H1 (cell line): ENCODE results near the gene MAP1LC3A. TPM values are rescaled to one million over a fixed set of nuclear protein-coding genes. Genes with fewer than 3 reads are reported as not detected.
A peak's percentile ranks its signal among the peaks of the same experiment; 100 is the strongest.

Source experiments
- CTCF ChIA-PET: fragments of 300-600 bp; sonication (Branson Sonifier 250); formaldehyde crosslinking; loops from one replicate; lab custom pipeline; 2021; ENCODE audit not compliant: partially characterized antibody; lab: Charles Lee
- POLR2A ChIA-PET: fragments of 300-600 bp; sonication (Branson Sonifier 250); formaldehyde crosslinking; loops from one replicate; lab custom pipeline; 2021; ENCODE audit warnings: inconsistent platforms; ENCODE audit not compliant: partially characterized antibody; lab: Charles Lee
- DNase-seq, 2 experiments: peaks; one replicate each; pipeline versions ENCODE4 v3.0.0 to v3.0.0-alpha.2; 2010 to 2022; ENCODE audit warnings: low spot score in 2 of 2, low read depth in 1 of 2, mixed read lengths in 1 of 2
- FAIRE-seq: peaks from 2 replicates; lab custom pipeline; 2011; peaks lifted over from hg19 to GRCh38; lab: Jason Lieb, UNC
- H2AFZ ChIP-seq: 2 replicates; pipeline ENCODE4 v1.8.1; 2012; ENCODE audit warnings: low read length, inconsistent platforms
- H2AK5ac ChIP-seq: 2 replicates; pipeline ENCODE4 v1.6.1; 2013; ENCODE audit warnings: low read depth, low read length
- H2BK120ac ChIP-seq: replicated peaks from 2 replicates; pipeline ENCODE3; 2013; ENCODE audit warnings: low read depth, low read length, inconsistent platforms
- H2BK12ac ChIP-seq: 2 replicates; pipeline ENCODE4 v1.6.1; 2013; ENCODE audit warnings: low read depth, low read length
- H2BK15ac ChIP-seq: 2 replicates; pipeline ENCODE4 v1.6.1; 2013; ENCODE audit warnings: low read length
- H2BK20ac ChIP-seq: 2 replicates; pipeline ENCODE4 v1.6.1; 2013; ENCODE audit warnings: low read length
- H2BK5ac ChIP-seq: 2 replicates; pipeline ENCODE4 v1.6.1; 2013; ENCODE audit warnings: low read depth, low read length
- H3K14ac ChIP-seq: 2 replicates; pipeline ENCODE4 v1.6.1; 2013; ENCODE audit warnings: inconsistent platforms; ENCODE audit not compliant: insufficient read length
- H3K18ac ChIP-seq: 2 replicates; pipeline ENCODE4 v1.6.1; 2013; ENCODE audit warnings: low read length; ENCODE audit errors: extremely low read depth
- H3K23ac ChIP-seq: 2 replicates; pipeline ENCODE4 v1.6.1; 2013; ENCODE audit warnings: inconsistent platforms; ENCODE audit not compliant: insufficient read length
- H3K23me2 ChIP-seq: 2 replicates; pipeline ENCODE4 v1.6.1; 2013; ENCODE audit warnings: low read depth, low read length
- H3K27ac ChIP-seq: 2 replicates; pipeline ENCODE4 v1.6.1; 2011; ENCODE audit warnings: low read depth, low read length, inconsistent platforms
- H3K27me3 ChIP-seq, 4 experiments: replicated peaks in 1 of 4; 1 replicate in 1 of 4; 2 replicates in 3 of 4; pipeline versions ENCODE4 v1.6.1 to v1.8.1; 2011 to 2013; ENCODE audit warnings: low read length in 3 of 4, mild to moderate bottlenecking in 3 of 4, inconsistent platforms in 2 of 4, mixed read lengths in 2 of 4, moderate library complexity in 1 of 4; ENCODE audit not compliant: control insufficient read depth in 3 of 4, insufficient read depth in 3 of 4; ENCODE audit errors: extremely low read depth in 1 of 4
- H3K36me3 ChIP-seq, 4 experiments: 2 replicates each; pipeline versions ENCODE4 v1.6.1 to v1.8.1; 2011 to 2013; ENCODE audit warnings: mild to moderate bottlenecking in 4 of 4, low read length in 3 of 4, moderate library complexity in 2 of 4, control low read depth in 1 of 4, inconsistent platforms in 1 of 4; ENCODE audit not compliant: insufficient read depth in 4 of 4, control insufficient read depth in 2 of 4
- H3K4ac ChIP-seq: replicated peaks from 2 replicates; pipeline ENCODE3; 2013; ENCODE audit warnings: low read length, low read depth, mixed read lengths, inconsistent platforms; ENCODE audit not compliant: insufficient read length
- H3K4me1 ChIP-seq, 4 experiments: replicated peaks in 1 of 4; 1 replicate in 1 of 4; 2 replicates in 3 of 4; pipeline versions ENCODE4 v1.6.1 to v1.8.1; 2011 to 2013; ENCODE audit warnings: low read length in 3 of 4, inconsistent platforms in 2 of 4, mixed read lengths in 1 of 4; ENCODE audit not compliant: insufficient read depth in 4 of 4, control insufficient read depth in 3 of 4
- H3K4me2 ChIP-seq, 2 experiments: 2 replicates each; pipeline versions ENCODE4 v1.6.1 to v1.8.1; 2011 to 2013; ENCODE audit warnings: low read depth in 2 of 2, low read length in 2 of 2, control low read depth in 1 of 2, inconsistent platforms in 1 of 2, mild to moderate bottlenecking in 1 of 2; ENCODE audit not compliant: insufficient read depth in 1 of 2
- H3K4me3 ChIP-seq, 4 experiments: fragments of 200-600, 300-600 bp in 1 of 4; sonication (generic), shearing (Covaris generic), sonication (Bioruptor Twin) in 1 of 4; 2 replicates each; pipeline versions ENCODE4 v1.5.1 to v1.8.1; 2011 to 2016; ENCODE audit warnings: low read length in 4 of 4, low read depth in 3 of 4, control low read depth in 2 of 4, inconsistent platforms in 2 of 4, mild to moderate bottlenecking in 2 of 4, mixed read lengths in 1 of 4, moderate library complexity in 1 of 4; ENCODE audit not compliant: insufficient read depth in 2 of 4; ENCODE audit errors: extremely low read depth in 1 of 4
- H3K56ac ChIP-seq: replicated peaks from 2 replicates; pipeline ENCODE3; 2013; ENCODE audit warnings: low read depth, mild to moderate bottlenecking, mixed read lengths, low read length, inconsistent platforms; ENCODE audit not compliant: insufficient read length
- H3K79me1 ChIP-seq: 2 replicates; pipeline ENCODE4 v1.6.1; 2013; ENCODE audit warnings: low read depth, low read length, control low read depth
- H3K79me2 ChIP-seq, 2 experiments: 2 replicates each; pipeline versions ENCODE4 v1.6.1 to v1.8.1; 2012 to 2013; ENCODE audit warnings: low read length in 2 of 2, mild to moderate bottlenecking in 2 of 2, inconsistent platforms in 1 of 2; ENCODE audit not compliant: insufficient read depth in 2 of 2, control insufficient read depth in 1 of 2
- H3K9ac ChIP-seq, 4 experiments: replicated peaks in 1 of 4; 1 replicate in 1 of 4; 2 replicates in 3 of 4; pipeline versions ENCODE4 v1.6.1 to v1.8.1; 2011 to 2013; ENCODE audit warnings: low read depth in 3 of 4, low read length in 3 of 4, control low read depth in 2 of 4, mild to moderate bottlenecking in 2 of 4, moderate library complexity in 2 of 4, inconsistent platforms in 1 of 4; ENCODE audit errors: extremely low read depth in 1 of 4
- H3K9me3 ChIP-seq, 2 experiments: 2 replicates each; pipeline versions ENCODE4 v1.6.1 to v1.8.1; 2012 to 2013; ENCODE audit warnings: mild to moderate bottlenecking in 2 of 2, moderate library complexity in 2 of 2, control low read depth in 1 of 2, inconsistent platforms in 1 of 2, low read depth in 1 of 2, low read length in 1 of 2, mixed read lengths in 1 of 2; ENCODE audit not compliant: insufficient read depth in 2 of 2
- H4K20me1 ChIP-seq, 2 experiments: replicated peaks in 1 of 2; 2 replicates each; pipeline versions ENCODE3 to v1.8.1; 2011 to 2013; ENCODE audit warnings: inconsistent platforms in 2 of 2, low read length in 2 of 2, mild to moderate bottlenecking in 1 of 2; ENCODE audit not compliant: insufficient read depth in 2 of 2, control insufficient read depth in 1 of 2
- H4K5ac ChIP-seq: 2 replicates; pipeline ENCODE4 v1.6.1; 2013; ENCODE audit warnings: low read length, low read depth, mixed read lengths, inconsistent platforms; ENCODE audit not compliant: insufficient read length
- H4K8ac ChIP-seq: 2 replicates; pipeline ENCODE4 v1.8.0; 2013; ENCODE audit warnings: mild to moderate bottlenecking, moderate library complexity, low read length, inconsistent platforms; ENCODE audit not compliant: insufficient read depth; ENCODE audit errors: extremely low read depth
- H4K91ac ChIP-seq: replicated peaks from 2 replicates; pipeline ENCODE3; 2013; ENCODE audit warnings: low read length, mixed read lengths, inconsistent platforms; ENCODE audit not compliant: insufficient read length
- BACH1 ChIP-seq: IDR thresholded peaks from 2 replicates; pipeline ENCODE4 v1.6.1; 2012; ENCODE audit warnings: low read length, improper control_type of control experiment
- CTBP2 ChIP-seq: IDR thresholded peaks from 2 replicates; pipeline ENCODE4 v1.7.0; 2011; ENCODE audit warnings: borderline replicate concordance, mild to moderate bottlenecking, moderate library complexity, mixed read lengths, low read length; ENCODE audit not compliant: insufficient read depth, insufficient read length
- E2F6 ChIP-seq: IDR thresholded peaks from 2 replicates; pipeline ENCODE4 v1.6.1; 2012; ENCODE audit warnings: inconsistent platforms
- EP300 ChIP-seq, 2 experiments: IDR thresholded peaks; 1 replicate in 1 of 2; 2 replicates in 1 of 2; pipeline ENCODE4 v1.6.1; 2011 to 2012; ENCODE audit warnings: low read depth in 2 of 2, low read length in 2 of 2, mild to moderate bottlenecking in 2 of 2, borderline replicate concordance in 1 of 2, inconsistent platforms in 1 of 2, moderate library complexity in 1 of 2
- JUN ChIP-seq: IDR thresholded peaks from 2 replicates; pipeline ENCODE4 v1.6.1; 2011; ENCODE audit warnings: low read depth, mild to moderate bottlenecking, improper control_type of control experiment, low read length
- JUND ChIP-seq: IDR thresholded peaks from 2 replicates; pipeline ENCODE4 v1.6.1; 2011; ENCODE audit warnings: mild to moderate bottlenecking, improper control_type of control experiment, low read length
- NANOG ChIP-seq: IDR thresholded peaks from 2 replicates; pipeline ENCODE4 v1.6.1; 2011; ENCODE audit warnings: low read length, low read depth, mild to moderate bottlenecking, inconsistent platforms; ENCODE audit not compliant: insufficient read depth, poor library complexity, severe bottlenecking
- POLR2AphosphoS5 ChIP-seq: IDR thresholded peaks from 2 replicates; pipeline ENCODE4 v1.6.1; 2011; ENCODE audit warnings: low read depth, low read length
- SIRT6 ChIP-seq: IDR thresholded peaks from one replicate; pipeline ENCODE4 v1.7.1; 2012; ENCODE audit warnings: low read length, inconsistent platforms
- TCF12 ChIP-seq: IDR thresholded peaks from 2 replicates; pipeline ENCODE4 v1.6.1; 2011; ENCODE audit warnings: low read depth, mild to moderate bottlenecking, low read length
- WGBS, 2 experiments: shearing (Covaris generic) in 1 of 2; methylation state at CpG; one replicate each; pipeline versions ENCODE4 v1.1.6 to v1.1.7; 2013 to 2015; ENCODE audit warnings: low lambda C conversion rate in 2 of 2, mixed read lengths in 2 of 2, inconsistent platforms in 1 of 2, low coverage in 1 of 2, missing lambda C conversion rate in 1 of 2; ENCODE audit not compliant: insufficient replicate concordance in 2 of 2, insufficient coverage in 1 of 2, insufficient read length in 1 of 2; ENCODE audit errors: extremely low coverage in 1 of 2, missing lambda C conversion rate in 1 of 2; 5-methylcytosine and 5-hydroxymethylcytosine counted together
- polyA plus RNA-seq, 7 experiments: library from polyadenylated mRNA; depleted of rRNA in 3 of 7; stranded (reverse) in 5 of 7; unstranded in 2 of 7; fragments of >200 nt in 5 of 7; fragments of 200-250 nt in 2 of 7; gene quantifications; 1 replicate in 5 of 7; 2 replicates in 1 of 7; 4 replicates in 1 of 7; pipeline versions ENCODE4 v1.2.1 to v1.2.3, GENCODE V29; 2011 to 2013; ENCODE audit warnings: missing spikeins in 2 of 7, mixed read lengths in 2 of 7
- total RNA-seq: library from RNA; stranded (reverse); fragmentation: NEBNext Ultra II Directional; extraction: Animal tissue kit (Norgen Biotek cat#: 25700); gene quantifications from 2 replicates; pipeline ENCODE4 v1.2.1, GENCODE V29; 2021

Gene MAP1LC3A
- total and polyA plus RNA-seq, 2 of the 8 experiments (the other 6 are each of a cell fraction or from before 2014, with no cell fraction given): 5.0 to 6.1 TPM

- ChIA-PET POLR2A (interaction anchor here (0.6 to 1.5 kb wide), 7 partner anchors 7 to 296 kb away, joined by 3 to 5 read pairs (median 3); partner anchors contain the start of genes AHCY, DYNLRB1 and MAP1LC3A), CTCF (interaction anchor here (0.8 to 3.8 kb wide), 15 partner anchors 11 to 354 kb away, joined by 3 to 18 read pairs (median 4); no protein-coding TSS in a partner anchor)
- H2AK5ac ChIP-seq: no peak overlapping the region
- no peak overlapping the region for H3K27ac ChIP-seq
- H3K79me1 ChIP-seq: no peaks in the 10 kb centered on the region
- H3K56ac ChIP-seq: no peak overlapping the region
- WGBS, 2 experiments: 28% methylated on average over 19 of the region's 19 CpGs; no CpG with 5 or more reads in 1 of the 2 experiments
- peaks cover 5% of the 10 kb centered on the region; the same call in 1 of the 2 replicates for H3K23me2 ChIP-seq
- no peak overlapping the region for H2BK5ac ChIP-seq
- no peak overlapping the region for H2BK15ac ChIP-seq
- peaks cover 0 to 9% (median 2%) of the 10 kb centered on the region in 4 experiments; a peak in 3 of 7 replicates for H3K4me1 ChIP-seq
- H3K9ac ChIP-seq: peak overlapping the region in 1 of 4 experiments; percentile 34; a peak in 1 of 7 replicates
- peak overlapping the region; percentile 23 to 55 (median 30); a peak in 7 of 8 replicates for H3K4me3 ChIP-seq
- H4K91ac ChIP-seq: no peak overlapping the region
- peak overlapping the region; percentile 76 to 88 for H3K4me2 ChIP-seq
- peaks cover 0 to 2% of the 10 kb centered on the region in 2 experiments for H4K20me1 ChIP-seq
- H3K4ac ChIP-seq: no peak overlapping the region
- no peak overlapping the region for H4K5ac ChIP-seq
- H2AFZ ChIP-seq: peak overlapping the region; percentile 60; the same call in 1 of the 2 replicates
- H3K79me2 ChIP-seq: no peaks in the 10 kb centered on the region
- H2BK12ac ChIP-seq: no peak overlapping the region
- no peak for FAIRE-seq
- H2BK20ac ChIP-seq: no peak overlapping the region
- no peaks in the 10 kb centered on the region for H3K27me3 ChIP-seq
- no peak overlapping the region for H3K14ac ChIP-seq
- H3K23ac ChIP-seq: no peak overlapping the region
- DNase-seq: peak in 1 of 2 experiments; percentile 67
- no peak overlapping the region for H4K8ac ChIP-seq
- H3K36me3 ChIP-seq: peaks cover 2 to 10% (median 5%) of the 10 kb centered on the region in 4 experiments; a peak in 4 of 8 replicates
- H2BK120ac ChIP-seq: no peak overlapping the region
- H3K18ac ChIP-seq: no peak overlapping the region
- no peaks in the 10 kb centered on the region for H3K9me3 ChIP-seq
- TF ChIP-seq NANOG (no peak), CTBP2 (no peak), BACH1 (no peak), SIRT6 (no peak), EP300 (IDR thresholded peaks at IDR 0.05; ENCODE audit: borderline replicate concordance in 1 of 2, low read depth in 2 of 2, low read length in 2 of 2) (peak in 1 of 2 experiments; percentile 41; a peak in 1 of 3 replicates), TCF12 (no peak), JUND (0 out of 2 replicates have a peak, but pooled peaks have one; percentile 52), E2F6 (0 out of 2 replicates have a peak, but pooled peaks have one; percentile 24), POLR2AphosphoS5 (no peak), JUN (no peak)
Measured at GRCh38 chr20:34544109-34544796, 14.3 kb upstream of the MAP1LC3A start.
